NCI-H345 treated with DMSO at 0.1 percent for 48 hours (cell line): Measurements from ENCODE around the gene APEX1.

Experiments
- DNase-seq: peaks from one replicate; lab custom pipeline; 2025; ENCODE audit not compliant: unreplicated experiment; lab: John Stamatoyannopoulos, UW

Gene APEX1

GRCh38 chr14:20454516-20455354, at the start of gene APEX1, which contains the start of gene OSGEP:
Gene APEX1, plus strand, starts transcription at chr14:20455226. Its CDS starts 420 bp downstream, at chr14:20455646.
Gene OSGEP, minus strand, starts transcription at chr14:20454812. Its CDS starts 129 bp downstream, at chr14:20454683.
- peak; percentile 98 for DNase-seq

GRCh38 chr14:20409226-20409625, 45.8 kb upstream of the APEX1 start:
- DNase-seq = no peak

GRCh38 chr14:20412411-20412810, 42.6 kb upstream of the APEX1 start:
- no peak for DNase-seq

- peak; percentile 75 for DNase-seq
Observed at GRCh38 chr14:20412876-20413743, 41.9 kb upstream of the APEX1 start, which contains the start of gene TEP1. Gene TEP1, minus strand, starts transcription at chr14:20413501. Its CDS starts 5,062 bp downstream, at chr14:20408439.

- DNase-seq = no peak
Observed at GRCh38 chr14:20413744-20414082, 41.3 kb upstream of the APEX1 start.

- no peak for DNase-seq
Observed at GRCh38 chr14:20415782-20416206, 39.2 kb upstream of the APEX1 start.

- DNase-seq = no peak
Observed at GRCh38 chr14:20416223-20416622, 38.8 kb upstream of the APEX1 start.

GRCh38 chr14:20417250-20418186, 37.5 kb upstream of the APEX1 start:
- DNase-seq = no peak

- DNase-seq = no peak
Observed at GRCh38 chr14:20418501-20418909, 36.5 kb upstream of the APEX1 start.

GRCh38 chr14:20419419-20419818, 35.6 kb upstream of the APEX1 start:
- DNase-seq = no peak

GRCh38 chr14:20421267-20421666, 33.8 kb upstream of the APEX1 start:
- DNase-seq = no peak

- no peak for DNase-seq
Observed at GRCh38 chr14:20422886-20423285, 32.1 kb upstream of the APEX1 start.

GRCh38 chr14:20424851-20425250, 30.2 kb upstream of the APEX1 start:
- DNase-seq = no peak

- no peak for DNase-seq
Observed at GRCh38 chr14:20427231-20428009, 27.6 kb upstream of the APEX1 start.

- no peak for DNase-seq
Observed at GRCh38 chr14:20428010-20428365, 27.0 kb upstream of the APEX1 start.

GRCh38 chr14:20428802-20429201, 26.2 kb upstream of the APEX1 start:
- DNase-seq = no peak

GRCh38 chr14:20429801-20430669, 25.0 kb upstream of the APEX1 start:
- no peak for DNase-seq

- DNase-seq = no peak
Observed at GRCh38 chr14:20434701-20435581, 20.1 kb upstream of the APEX1 start.
